ENCODE results near the gene PITPNC1. TPM values are rescaled to one million over a fixed set of nuclear protein-coding genes. Genes with fewer than 3 reads are reported as not detected.

Gene PITPNC1
- polyA plus RNA-seq, 1 of the 3 experiments (the other 2 are of a cell fraction): 18.4 TPM

GRCh38 chr17:67365738-67366192, 11.3 kb upstream of the PITPNC1 start:
- WGBS (ENCODE audit: low lambda C conversion rate): 2% methylated on average over 11 of the region's 11 CpGs
- TF ChIP-seq CTCF (IDR thresholded peaks at IDR 0.05) (no peak), USF2 (IDR thresholded peaks at IDR 0.05; ENCODE audit: borderline replicate concordance, low read depth, low read length) (no peak), MXI1 (IDR thresholded peaks at IDR 0.05; ENCODE audit: low read depth, low read length) (no peak; the same call in 1 of the 2 replicates), ZBTB33 (IDR thresholded peaks at IDR 0.05; ENCODE audit: borderline replicate concordance, low read depth) (no peak), REST (IDR thresholded peaks at IDR 0.05; ENCODE audit: low read depth, low read length) (no peak), TAF1 (IDR thresholded peaks at IDR 0.05; ENCODE audit: borderline replicate concordance, low read depth, low read length) (no peak), YY1 (IDR thresholded peaks at IDR 0.05; ENCODE audit: low read depth) (no peak), USF1 (IDR thresholded peaks at IDR 0.05; ENCODE audit: borderline replicate concordance, low read depth) (no peak), GABPA (IDR thresholded peaks at IDR 0.05; ENCODE audit: low read depth) (no peak), NFIC (IDR thresholded peaks at IDR 0.05; ENCODE audit: borderline replicate concordance) (no peak), FOSL2 (IDR thresholded peaks at IDR 0.05; ENCODE audit: borderline replicate concordance, low read depth) (no peak), GATA2 (CRISPR knock-in tag; IDR thresholded peaks at IDR 0.05) (no peak)
- Histone ChIP-seq H3K79me2 (ENCODE audit: insufficient read depth) (peaks cover 58% of the 10 kb centered on the region), H3K4me3 (ENCODE audit: low read depth in 2 of 2, low read length in 1 of 2) (peak overlapping the region; percentile 83 to 85), H3K9me2 (no peaks in the 10 kb centered on the region), H3K36me3 (replicated peaks in 1 of 2; ENCODE audit: control insufficient read depth in 1 of 2, insufficient read depth in 2 of 2, low read length in 1 of 2) (peaks cover 12% of the 10 kb centered on the region in 2 experiments), H2AFZ (ENCODE audit: low read depth) (peak overlapping the region; percentile 97), H4K20me1 (ENCODE audit: insufficient read depth) (peaks cover 49% of the 10 kb centered on the region), H3K27me3 (ENCODE audit: insufficient read depth) (no peaks in the 10 kb centered on the region), H3K4me1 (ENCODE audit: control insufficient read depth in 1 of 2, insufficient read depth in 2 of 2, low read depth in 1 of 2, low read length in 1 of 2) (peaks cover 14 to 18% of the 10 kb centered on the region in 2 experiments), H3K9ac (peak overlapping the region; percentile 88), H3F3A (replicated peaks; ENCODE audit: insufficient read depth) (peaks cover 24% of the 10 kb centered on the region), H3K4me2 (peak overlapping the region; percentile 83), H3K9me3 (no peaks in the 10 kb centered on the region), H3K27ac (ENCODE audit: low read depth in 2 of 2, low read length in 1 of 2) (peak overlapping the region; percentile 87 to 90)
- DNase-seq: peak; percentile 42
- CTCF ChIA-PET: interaction anchor here (0.9 to 15.0 kb wide), 4 partner anchors 11 to 352 kb away, joined by 3 to 134 read pairs (median 4); partner anchors contain the start of gene PITPNC1
- POLR2A ChIA-PET: interaction anchor here (0.6 to 1.1 kb wide), 4 partner anchors 11 to 408 kb away, joined by 3 to 4 read pairs (median 3); partner anchors contain the start of gene PITPNC1
